DMS 273 (cell line): ENCODE results near the gene RTEL1.
A peak's percentile ranks its signal among the peaks of the same experiment; 100 is the strongest.

ENCODE experiments used
- DNase-seq: peaks from one replicate; lab custom pipeline; 2025; ENCODE audit not compliant: unreplicated experiment; lab: John Stamatoyannopoulos, UW

Gene RTEL1

DNA sequence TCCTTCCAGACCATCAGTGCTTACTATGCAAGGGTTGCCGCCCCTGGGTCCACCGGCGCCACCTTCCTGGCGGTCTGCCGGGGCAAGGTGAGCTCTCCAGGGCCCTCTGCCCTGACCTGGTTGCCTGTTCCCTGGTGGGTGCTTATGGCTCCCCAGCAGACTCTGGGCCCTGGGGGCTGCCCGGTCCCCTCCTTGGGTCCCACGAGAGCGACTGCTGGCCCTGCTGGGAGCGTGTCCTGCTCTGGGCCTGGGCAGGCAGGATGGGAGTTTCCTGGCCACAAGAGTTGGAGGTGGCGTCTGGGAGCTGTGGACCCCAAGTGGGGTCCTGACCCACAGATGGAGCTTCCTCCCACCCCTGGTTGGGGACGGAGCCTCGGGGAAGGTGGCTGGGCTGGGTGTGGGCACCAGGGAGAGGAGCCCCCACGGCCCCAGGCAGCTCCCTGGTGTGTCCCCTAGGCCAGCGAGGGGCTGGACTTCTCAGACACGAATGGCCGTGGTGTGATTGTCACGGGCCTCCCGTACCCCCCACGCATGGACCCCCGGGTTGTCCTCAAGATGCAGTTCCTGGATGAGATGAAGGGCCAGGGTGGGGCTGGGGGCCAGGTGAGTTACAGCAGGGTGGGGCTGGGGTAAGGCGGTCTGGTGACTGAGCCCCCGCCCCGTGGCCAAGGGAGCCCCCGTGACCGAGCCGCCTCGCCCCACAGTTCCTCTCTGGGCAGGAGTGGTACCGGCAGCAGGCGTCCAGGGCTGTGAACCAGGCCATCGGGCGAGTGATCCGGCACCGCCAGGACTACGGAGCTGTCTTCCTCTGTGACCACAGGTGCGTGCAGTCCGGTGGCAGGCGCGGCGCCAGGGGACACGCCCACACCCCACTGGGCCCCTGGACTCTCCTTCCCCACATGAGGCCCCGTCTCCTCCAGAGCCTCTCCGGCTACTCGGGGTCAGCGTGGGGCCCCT, 31.2 kb downstream of the RTEL1 start:
- DNase-seq: no peak

GRCh38 chr20:63690003-63690897, 32.1 kb downstream of the RTEL1 start:
- no peak for DNase-seq

DNA sequence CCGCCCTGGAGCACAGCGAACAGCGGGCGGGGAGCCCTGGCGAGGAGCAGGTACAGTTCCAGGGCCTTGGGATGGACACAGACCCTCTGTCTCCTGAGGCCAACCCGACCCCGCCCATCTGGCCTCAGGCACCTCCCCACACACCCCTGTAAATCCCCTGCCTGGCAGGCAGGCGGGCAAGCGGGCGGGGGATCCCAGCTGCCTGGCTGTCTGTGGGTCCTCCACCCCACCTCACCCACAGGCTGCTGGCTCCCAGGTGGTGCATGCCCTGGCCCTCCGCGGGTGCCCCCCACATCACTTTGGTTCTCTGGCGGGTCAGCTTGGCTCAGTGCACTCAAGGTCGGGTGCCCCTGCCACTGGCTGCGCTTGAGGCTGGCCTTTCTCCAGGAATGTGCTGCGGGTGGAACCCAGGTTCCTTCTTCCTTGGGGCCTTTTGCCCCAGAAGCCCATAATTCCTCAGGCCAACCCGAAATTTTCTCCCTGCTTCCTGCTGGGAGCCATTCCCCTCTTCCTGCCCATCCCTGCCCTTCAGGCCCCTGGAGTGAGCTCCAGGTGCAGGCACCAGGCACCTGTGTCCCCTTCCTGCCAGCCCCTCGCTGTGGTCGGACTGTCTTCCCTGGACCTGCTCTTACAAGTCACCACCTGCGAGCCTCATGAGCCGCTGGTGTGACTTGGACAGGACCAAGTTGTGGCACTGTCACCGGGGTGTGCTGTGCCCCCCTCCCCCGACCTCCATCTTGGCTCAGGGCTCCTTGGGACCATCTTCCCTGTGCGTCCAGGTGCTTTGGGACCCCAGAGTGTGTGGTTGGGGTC, 33.0 kb downstream of the RTEL1 start:
- peak; percentile 44 for DNase-seq

- DNase-seq: no peak
These were observed 33.8 kb downstream of the RTEL1 start for GRCh38 chr20:63691711-63692435.

DNA sequence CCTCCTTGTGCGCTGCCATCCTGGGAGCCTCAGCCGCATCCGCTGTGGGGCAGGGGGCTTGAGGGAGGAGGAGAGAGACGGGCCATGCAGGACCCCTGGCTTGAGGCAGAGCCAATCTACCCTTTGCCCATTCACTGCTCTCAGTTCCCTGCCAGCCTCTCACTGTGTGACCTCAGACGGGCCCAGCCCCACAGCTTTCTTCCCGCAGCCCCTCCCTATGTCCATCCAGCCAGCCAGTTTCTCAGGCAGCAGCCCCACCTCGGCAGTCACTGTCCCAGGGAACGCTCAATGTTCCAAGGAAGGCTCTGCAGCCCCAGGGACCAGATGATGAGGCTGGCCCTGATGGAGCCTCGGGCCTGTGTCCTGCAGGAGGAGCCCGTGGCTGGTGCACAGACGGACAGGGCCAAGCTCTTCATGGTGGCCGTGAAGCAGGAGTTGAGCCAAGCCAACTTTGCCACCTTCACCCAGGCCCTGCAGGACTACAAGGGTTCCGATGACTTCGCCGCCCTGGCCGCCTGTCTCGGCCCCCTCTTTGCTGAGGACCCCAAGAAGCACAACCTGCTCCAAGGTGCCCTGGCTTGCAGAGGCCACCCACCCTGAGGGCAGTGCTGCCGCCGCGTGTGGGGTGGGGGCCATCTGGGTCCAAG, 34.4 kb downstream of the RTEL1 start:
- peak; percentile 53 for DNase-seq

DNA sequence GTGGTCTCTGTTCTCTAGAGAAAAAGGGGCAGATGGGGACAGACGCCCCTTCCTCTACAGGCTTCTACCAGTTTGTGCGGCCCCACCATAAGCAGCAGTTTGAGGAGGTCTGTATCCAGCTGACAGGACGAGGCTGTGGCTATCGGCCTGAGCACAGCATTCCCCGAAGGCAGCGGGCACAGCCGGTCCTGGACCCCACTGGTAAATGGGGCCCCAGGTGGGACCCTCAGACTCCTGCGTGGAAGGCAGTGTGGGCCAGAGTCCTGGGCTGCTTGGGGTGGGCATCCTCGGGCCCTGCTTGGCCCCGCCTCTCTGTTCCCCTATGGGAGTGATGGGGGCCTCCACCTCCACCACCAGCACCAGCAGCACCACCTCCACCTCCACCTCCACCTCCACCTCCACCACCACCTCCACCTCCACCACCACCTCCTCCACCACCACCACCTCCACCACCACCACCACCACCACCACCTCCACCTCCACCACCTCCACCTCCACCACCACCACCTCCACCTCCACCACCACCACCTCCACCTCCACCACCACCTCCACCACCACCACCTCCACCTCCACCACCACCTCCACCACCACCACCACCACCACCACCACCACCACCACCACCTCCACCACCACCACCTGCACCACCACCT, 35.1 kb downstream of the RTEL1 start:
- no peak for DNase-seq

GRCh38 chr20:63693733-63694583, 35.8 kb downstream of the RTEL1 start:
- DNase-seq: no peak

DNA sequence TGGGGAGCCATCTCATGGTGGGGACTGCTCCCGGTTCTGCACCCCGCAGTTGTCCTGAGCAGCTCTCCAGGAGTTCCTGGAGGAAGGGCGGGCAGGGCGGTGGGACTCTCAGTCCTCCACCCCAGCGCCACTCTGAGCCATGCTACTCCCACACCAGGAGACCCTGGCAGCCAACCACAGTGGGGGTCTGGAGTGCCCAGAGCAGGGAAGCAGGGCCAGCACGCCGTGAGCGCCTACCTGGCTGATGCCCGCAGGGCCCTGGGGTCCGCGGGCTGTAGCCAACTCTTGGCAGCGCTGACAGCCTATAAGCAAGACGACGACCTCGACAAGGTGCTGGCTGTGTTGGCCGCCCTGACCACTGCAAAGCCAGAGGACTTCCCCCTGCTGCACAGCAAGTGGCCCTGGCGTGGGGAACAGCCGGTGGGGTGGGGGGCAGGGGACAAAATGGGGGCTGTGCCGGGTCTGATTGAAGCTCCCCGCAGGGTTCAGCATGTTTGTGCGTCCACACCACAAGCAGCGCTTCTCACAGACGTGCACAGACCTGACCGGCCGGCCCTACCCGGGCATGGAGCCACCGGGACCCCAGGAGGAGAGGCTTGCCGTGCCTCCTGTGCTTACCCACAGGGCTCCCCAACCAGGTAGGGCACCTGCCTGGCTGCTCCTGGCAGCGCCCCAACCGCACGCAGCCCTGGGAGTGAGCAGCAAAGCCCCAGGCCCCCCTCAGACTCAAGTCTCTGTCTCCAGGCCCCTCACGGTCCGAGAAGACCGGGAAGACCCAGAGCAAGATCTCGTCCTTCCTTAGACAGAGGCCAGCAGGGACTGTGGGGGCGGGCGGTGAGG, 36.7 kb downstream of the RTEL1 start:
- DNase-seq: no peak

DNA sequence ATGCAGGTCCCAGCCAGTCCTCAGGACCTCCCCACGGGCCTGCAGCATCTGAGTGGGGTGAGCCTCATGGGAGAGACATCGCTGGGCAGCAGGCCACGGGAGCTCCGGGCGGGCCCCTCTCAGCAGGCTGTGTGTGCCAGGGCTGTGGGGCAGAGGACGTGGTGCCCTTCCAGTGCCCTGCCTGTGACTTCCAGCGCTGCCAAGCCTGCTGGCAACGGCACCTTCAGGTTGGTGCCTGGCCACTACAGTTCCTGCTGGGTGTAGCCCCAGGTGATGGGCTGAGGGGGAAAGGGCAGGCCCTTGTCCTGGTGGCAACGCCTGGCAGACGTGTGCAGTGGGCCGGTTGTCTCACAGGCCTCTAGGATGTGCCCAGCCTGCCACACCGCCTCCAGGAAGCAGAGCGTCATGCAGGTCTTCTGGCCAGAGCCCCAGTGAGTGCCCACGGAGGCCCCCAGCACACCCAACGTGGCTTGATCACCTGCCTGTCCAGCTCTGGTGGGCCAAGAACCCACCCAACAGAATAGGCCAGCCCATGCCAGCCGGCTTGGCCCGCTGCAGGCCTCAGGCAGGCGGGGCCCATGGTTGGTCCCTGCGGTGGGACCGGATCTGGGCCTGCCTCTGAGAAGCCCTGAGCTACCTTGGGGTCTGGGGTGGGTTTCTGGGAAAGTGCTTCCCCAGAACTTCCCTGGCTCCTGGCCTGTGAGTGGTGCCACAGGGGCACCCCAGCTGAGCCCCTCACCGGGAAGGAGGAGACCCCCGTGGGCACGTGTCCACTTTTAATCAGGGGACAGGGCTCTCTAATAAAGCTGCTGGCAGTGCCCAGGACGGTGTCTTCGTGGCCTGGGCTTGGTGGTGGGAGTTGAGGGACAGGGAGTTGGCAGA, 37.6 kb downstream of the RTEL1 start:
- DNase-seq: no peak

DNA sequence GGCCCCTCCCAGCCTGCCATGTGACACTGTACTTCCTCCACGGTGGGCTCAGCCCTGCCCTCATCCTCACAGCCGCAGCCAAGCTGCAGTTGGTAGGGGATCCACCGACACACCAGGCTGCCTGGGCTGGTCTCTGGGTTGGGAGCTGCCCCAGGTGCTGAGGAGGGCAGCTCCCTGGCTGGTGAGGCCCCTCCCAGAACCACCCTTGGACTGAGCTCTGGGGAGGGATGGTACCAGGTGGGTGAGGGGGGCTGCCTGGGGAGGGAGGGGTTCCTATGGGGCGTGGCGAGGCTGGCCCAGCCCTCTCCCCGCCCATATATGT, 38.2 kb downstream of the RTEL1 start:
- peak; percentile 64 for DNase-seq

GRCh38 chr20:63696628-63697356, 38.7 kb downstream of the RTEL1 start, which contains the start of gene TNFRSF6B:
TNFRSF6B (plus strand) TSS chr20:63696652; CDS start chr20:63696768, 116 bp downstream.
- peak; percentile 64 for DNase-seq

- peak; percentile 55 for DNase-seq
These were observed 39.3 kb downstream of the RTEL1 start for GRCh38 chr20:63697357-63697867.

- no peak for DNase-seq
These were observed 39.9 kb downstream of the RTEL1 start for GRCh38 chr20:63697868-63698545.

GRCh38 chr20:63698739-63699465, 40.8 kb downstream of the RTEL1 start:
- DNase-seq: peak; percentile 66
